Measurements from ENCODE around the gene CACNG5.

DNA sequence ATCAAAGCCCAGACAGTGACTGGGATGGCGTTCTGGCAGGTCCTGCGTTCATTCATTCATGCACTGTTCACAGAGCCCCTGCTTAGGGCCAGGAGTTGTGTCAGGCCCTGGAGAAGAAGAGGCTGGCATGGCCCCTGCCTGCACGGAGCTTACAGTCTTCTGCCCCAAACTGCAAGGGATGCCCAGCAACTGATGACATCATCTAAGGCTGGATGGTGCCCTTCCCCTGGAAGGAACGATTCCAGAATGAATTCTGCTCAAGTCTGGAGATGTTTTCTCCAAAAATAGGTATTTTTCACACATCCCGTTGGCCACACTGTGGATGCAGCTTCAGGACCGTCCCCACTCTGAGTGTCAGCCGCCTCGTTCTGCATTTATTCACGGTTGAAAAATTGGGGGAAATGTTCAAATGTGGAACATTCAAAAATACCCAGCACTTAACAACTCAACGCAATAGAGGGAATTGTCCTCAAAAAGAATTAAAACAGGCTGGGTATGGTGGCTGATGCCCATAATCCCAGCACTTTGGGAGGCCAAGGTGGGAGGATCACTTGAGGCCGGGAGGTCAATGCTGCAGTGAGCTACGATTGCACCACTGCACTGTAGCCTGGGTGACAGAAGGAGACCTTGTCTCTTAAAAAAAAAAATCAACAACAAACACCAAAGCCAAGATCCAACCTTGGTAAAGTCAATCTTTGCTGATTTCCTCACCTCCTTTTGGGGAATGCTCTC, 23.8 kb upstream of the CACNG5 start:
- no peak for TF ChIP-seq POLR2A (IDR thresholded peaks at IDR 0.05; ENCODE audit: low read depth)
- TF ChIP-seq, protein P1, sequence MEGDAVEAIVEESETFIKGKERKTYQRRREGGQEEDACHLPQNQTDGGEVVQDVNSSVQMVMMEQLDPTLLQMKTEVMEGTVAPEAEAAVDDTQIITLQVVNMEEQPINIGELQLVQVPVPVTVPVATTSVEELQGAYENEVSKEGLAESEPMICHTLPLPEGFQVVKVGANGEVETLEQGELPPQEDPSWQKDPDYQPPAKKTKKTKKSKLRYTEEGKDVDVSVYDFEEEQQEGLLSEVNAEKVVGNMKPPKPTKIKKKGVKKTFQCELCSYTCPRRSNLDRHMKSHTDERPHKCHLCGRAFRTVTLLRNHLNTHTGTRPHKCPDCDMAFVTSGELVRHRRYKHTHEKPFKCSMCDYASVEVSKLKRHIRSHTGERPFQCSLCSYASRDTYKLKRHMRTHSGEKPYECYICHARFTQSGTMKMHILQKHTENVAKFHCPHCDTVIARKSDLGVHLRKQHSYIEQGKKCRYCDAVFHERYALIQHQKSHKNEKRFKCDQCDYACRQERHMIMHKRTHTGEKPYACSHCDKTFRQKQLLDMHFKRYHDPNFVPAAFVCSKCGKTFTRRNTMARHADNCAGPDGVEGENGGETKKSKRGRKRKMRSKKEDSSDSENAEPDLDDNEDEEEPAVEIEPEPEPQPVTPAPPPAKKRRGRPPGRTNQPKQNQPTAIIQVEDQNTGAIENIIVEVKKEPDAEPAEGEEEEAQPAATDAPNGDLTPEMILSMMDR (IDR thresholded peaks at IDR 0.05): no peak
